Neural cell (in vitro differentiated cells): ENCODE measurements around the gene TSKU. TPM values are rescaled to one million over a fixed set of nuclear protein-coding genes. Genes with fewer than 3 reads are reported as not detected.
A peak's percentile ranks its signal among the peaks of the same experiment; 100 is the strongest.
"Not testable (repeated sequence)": the region's sequence is repeated elsewhere in the genome, so short reads cannot be mapped to it uniquely, and the experiment has no call there.

Experiments used
- H2AFZ ChIP-seq: fragments of 200-600, 300-800 bp; sonication (generic), shearing (Covaris generic); 2 replicates; pipeline ENCODE4 v1.6.0; 2014; ENCODE audit warnings: low read depth, mild to moderate bottlenecking, antibody characterized with exemption, low read length, moderate library complexity
- H3F3A ChIP-seq: fragments of 200-600 bp; shearing (Covaris generic); 2 replicates; pipeline ENCODE4 v1.6.1; 2016; ENCODE audit warnings: mild to moderate bottlenecking, moderate library complexity, mixed read lengths, antibody characterized with exemption, low read length; ENCODE audit not compliant: insufficient read depth, poor library complexity, severe bottlenecking
- H3K27ac ChIP-seq: fragments of 200-600, 300-800 bp; sonication (generic), shearing (Covaris generic); 2 replicates; pipeline ENCODE4 v1.5.1; 2014; ENCODE audit warnings: mild to moderate bottlenecking, low read length, moderate library complexity
- H3K27me3 ChIP-seq: fragments of 300-800, 200-600 bp; sonication (generic), shearing (Covaris generic); 2 replicates; pipeline ENCODE4 v1.6.0; 2014; ENCODE audit warnings: mild to moderate bottlenecking, low read depth, low read length, moderate library complexity; ENCODE audit not compliant: insufficient read depth
- H3K36me3 ChIP-seq: fragments of 300-800, 200-600 bp; sonication (generic), shearing (Covaris generic); 2 replicates; pipeline ENCODE4 v1.5.1; 2014; ENCODE audit warnings: mild to moderate bottlenecking, antibody characterized with exemption, low read length, moderate library complexity; ENCODE audit not compliant: insufficient read depth
- H3K4me2 ChIP-seq: fragments of 300-800, 200-600 bp; sonication (generic), shearing (Covaris generic); 2 replicates; pipeline ENCODE4 v1.6.0; 2014; ENCODE audit warnings: mild to moderate bottlenecking, low read length
- H3K4me3 ChIP-seq: fragments of 300-800, 200-600 bp; sonication (generic), shearing (Covaris generic); 2 replicates; pipeline ENCODE4 v1.5.1; 2014; ENCODE audit warnings: mild to moderate bottlenecking, low read length, moderate library complexity
- H3K79me2 ChIP-seq: fragments of 200-600 bp; shearing (Covaris generic); replicated peaks from 2 replicates; pipeline ENCODE4 v1.6.0; 2014; ENCODE audit warnings: mild to moderate bottlenecking, low read length, moderate library complexity; ENCODE audit not compliant: insufficient read depth
- H3K9ac ChIP-seq: fragments of 300-800, 200-600 bp; sonication (generic), shearing (Covaris generic); 2 replicates; pipeline ENCODE4 v1.6.1; 2016; ENCODE audit warnings: mild to moderate bottlenecking, low read length, mixed read lengths
- H3K9me2 ChIP-seq: fragments of 200-600 bp; shearing (Covaris generic); 2 replicates; pipeline ENCODE4 v1.6.1; 2016; ENCODE audit warnings: mild to moderate bottlenecking, low read length, mixed read lengths; ENCODE audit not compliant: insufficient read depth
- H3K9me3 ChIP-seq: fragments of 200-600, 300-800 bp; sonication (generic), shearing (Covaris generic); 2 replicates; pipeline ENCODE4 v1.6.1; 2016; ENCODE audit warnings: mild to moderate bottlenecking, mixed run types, low read length, moderate library complexity, mixed read lengths
- H4K20me1 ChIP-seq: fragments of 200-600 bp; shearing (Covaris generic); 2 replicates; pipeline ENCODE4 v1.6.1; 2016; ENCODE audit warnings: mild to moderate bottlenecking, mixed run types; ENCODE audit not compliant: insufficient read depth
- EP300 ChIP-seq: fragments of 450-650 bp; conservative IDR thresholded peaks from 2 replicates; pipeline ENCODE4 v1.6.1; 2014; ENCODE audit warnings: antibody characterized with exemption, mild to moderate bottlenecking, moderate library complexity; ENCODE audit not compliant: poor library complexity, severe bottlenecking
- EZH2 ChIP-seq: fragments of 200-600, 300-800 bp; shearing (Covaris generic), sonication (generic); IDR thresholded peaks from 2 replicates; pipeline ENCODE4 v1.6.1; 2014; ENCODE audit warnings: antibody characterized with exemption, low read length, borderline replicate concordance, mild to moderate bottlenecking; ENCODE audit not compliant: insufficient read depth, poor library complexity, severe bottlenecking
- MXI1 ChIP-seq: fragments of 450-650 bp; conservative IDR thresholded peaks from 2 replicates; pipeline ENCODE4 v1.6.1; 2014; ENCODE audit warnings: antibody characterized with exemption, mild to moderate bottlenecking; ENCODE audit not compliant: poor library complexity, severe bottlenecking
- POLR2AphosphoS5 ChIP-seq: IDR thresholded peaks from 2 replicates; pipeline ENCODE4 v1.6.1; 2012
- RAD21 ChIP-seq: fragments of 450-650 bp; conservative IDR thresholded peaks from 2 replicates; pipeline ENCODE4 v1.6.1; 2014; ENCODE audit warnings: antibody characterized with exemption, mild to moderate bottlenecking, moderate library complexity
- SMC3 ChIP-seq: fragments of 450-650 bp; conservative IDR thresholded peaks from 2 replicates; pipeline ENCODE4 v1.6.1; 2014; ENCODE audit warnings: antibody characterized with exemption, mild to moderate bottlenecking, moderate library complexity; ENCODE audit not compliant: poor library complexity
- TAF1 ChIP-seq: IDR thresholded peaks from 2 replicates; pipeline ENCODE4 v1.6.1; 2012; ENCODE audit warnings: low read depth
- polyA minus RNA-seq: library from RNA; depleted of rRNA, polyadenylated mRNA; stranded (reverse); fragments of >200 nt; gene quantifications from 2 replicates; pipeline ENCODE4 v1.2.3, GENCODE V29; 2014
- polyA plus RNA-seq: library from polyadenylated mRNA; depleted of rRNA; stranded (reverse); fragments of >200 nt; gene quantifications from 2 replicates; pipeline ENCODE4 v1.2.3, GENCODE V29; 2014
- TF ChIP-seq, protein P1 (sequence below): fragments of 450-650 bp; IDR thresholded peaks from 2 replicates; pipeline ENCODE4 v1.5.1; 2014; ENCODE audit warnings: antibody characterized with exemption, mild to moderate bottlenecking, moderate library complexity; ENCODE audit not compliant: poor library complexity, severe bottlenecking
- TF ChIP-seq, protein P2 (sequence below): IDR thresholded peaks from 2 replicates; pipeline ENCODE4 v1.6.1; 2012; ENCODE audit warnings: borderline replicate concordance

Gene TSKU, protein sequence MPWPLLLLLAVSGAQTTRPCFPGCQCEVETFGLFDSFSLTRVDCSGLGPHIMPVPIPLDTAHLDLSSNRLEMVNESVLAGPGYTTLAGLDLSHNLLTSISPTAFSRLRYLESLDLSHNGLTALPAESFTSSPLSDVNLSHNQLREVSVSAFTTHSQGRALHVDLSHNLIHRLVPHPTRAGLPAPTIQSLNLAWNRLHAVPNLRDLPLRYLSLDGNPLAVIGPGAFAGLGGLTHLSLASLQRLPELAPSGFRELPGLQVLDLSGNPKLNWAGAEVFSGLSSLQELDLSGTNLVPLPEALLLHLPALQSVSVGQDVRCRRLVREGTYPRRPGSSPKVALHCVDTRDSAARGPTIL
- polyA plus RNA-seq (3.5 and 6.5 TPM in 2 replicates), polyA minus RNA-seq (10.8 and 11.2 TPM in 2 replicates)

DNA sequence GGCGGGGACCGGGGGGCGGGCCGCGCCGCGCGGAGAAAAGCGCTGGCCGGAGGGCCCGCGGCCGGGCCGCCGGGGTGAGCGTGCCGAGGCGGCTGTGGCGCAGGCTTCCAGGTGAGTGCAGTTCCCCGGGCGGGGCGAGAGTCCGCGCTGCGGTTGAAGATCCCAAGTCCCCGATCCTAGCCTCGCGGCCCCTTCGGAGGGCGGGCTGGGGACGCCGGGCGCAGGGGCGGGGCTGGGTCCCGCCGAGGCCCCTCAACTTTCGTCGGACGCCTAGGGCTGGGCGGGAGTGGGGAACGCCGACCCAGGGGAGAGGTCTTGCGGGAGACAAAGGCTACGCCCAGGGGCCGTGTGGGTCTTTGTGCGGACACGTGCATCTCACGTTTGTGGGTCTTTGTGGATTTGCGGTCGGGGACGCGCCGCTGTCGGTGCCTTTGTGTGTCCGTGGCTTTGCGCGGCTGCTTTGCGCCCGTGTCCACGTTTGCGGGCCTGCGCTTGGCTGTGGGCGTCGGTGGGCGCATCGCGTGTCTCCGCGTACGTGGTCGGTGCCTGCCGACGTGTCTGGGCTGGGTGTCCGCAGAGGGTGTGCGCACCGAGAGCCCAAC is at the start of gene TSKU:
TSKU (plus strand) TSS at position 63 of the 602 bp plus-strand sequence. CDS start 12,261 bp downstream, outside the sequence.
- Histone ChIP-seq H3K9me3 (no peaks in the 10 kb centered on the region), H3K36me3 (no peaks in the 10 kb centered on the region), H3K9me2 (no peaks in the 10 kb centered on the region), H3F3A (no peaks in the 10 kb centered on the region), H2AFZ (peak within 1 kb of the TSS; percentile 83), H4K20me1 (no peaks in the 10 kb centered on the region), H3K27me3 (no peaks in the 10 kb centered on the region), H3K4me3 (peak within 1 kb of the TSS; percentile 99), H3K9ac (peak within 1 kb of the TSS; percentile 87), H3K27ac (peak within 1 kb of the TSS; percentile 53), H3K79me2 (peaks cover 43% of the 10 kb centered on the region), H3K4me2 (peak within 1 kb of the TSS; percentile 70)
- TF ChIP-seq MXI1, result peak; percentile 84
- no peak for TF ChIP-seq SMC3
- no peak for TF ChIP-seq EP300
- TF ChIP-seq RAD21, result no peak
- TF ChIP-seq, protein P1, sequence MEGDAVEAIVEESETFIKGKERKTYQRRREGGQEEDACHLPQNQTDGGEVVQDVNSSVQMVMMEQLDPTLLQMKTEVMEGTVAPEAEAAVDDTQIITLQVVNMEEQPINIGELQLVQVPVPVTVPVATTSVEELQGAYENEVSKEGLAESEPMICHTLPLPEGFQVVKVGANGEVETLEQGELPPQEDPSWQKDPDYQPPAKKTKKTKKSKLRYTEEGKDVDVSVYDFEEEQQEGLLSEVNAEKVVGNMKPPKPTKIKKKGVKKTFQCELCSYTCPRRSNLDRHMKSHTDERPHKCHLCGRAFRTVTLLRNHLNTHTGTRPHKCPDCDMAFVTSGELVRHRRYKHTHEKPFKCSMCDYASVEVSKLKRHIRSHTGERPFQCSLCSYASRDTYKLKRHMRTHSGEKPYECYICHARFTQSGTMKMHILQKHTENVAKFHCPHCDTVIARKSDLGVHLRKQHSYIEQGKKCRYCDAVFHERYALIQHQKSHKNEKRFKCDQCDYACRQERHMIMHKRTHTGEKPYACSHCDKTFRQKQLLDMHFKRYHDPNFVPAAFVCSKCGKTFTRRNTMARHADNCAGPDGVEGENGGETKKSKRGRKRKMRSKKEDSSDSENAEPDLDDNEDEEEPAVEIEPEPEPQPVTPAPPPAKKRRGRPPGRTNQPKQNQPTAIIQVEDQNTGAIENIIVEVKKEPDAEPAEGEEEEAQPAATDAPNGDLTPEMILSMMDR, result no peak
- TF ChIP-seq, protein P2, sequence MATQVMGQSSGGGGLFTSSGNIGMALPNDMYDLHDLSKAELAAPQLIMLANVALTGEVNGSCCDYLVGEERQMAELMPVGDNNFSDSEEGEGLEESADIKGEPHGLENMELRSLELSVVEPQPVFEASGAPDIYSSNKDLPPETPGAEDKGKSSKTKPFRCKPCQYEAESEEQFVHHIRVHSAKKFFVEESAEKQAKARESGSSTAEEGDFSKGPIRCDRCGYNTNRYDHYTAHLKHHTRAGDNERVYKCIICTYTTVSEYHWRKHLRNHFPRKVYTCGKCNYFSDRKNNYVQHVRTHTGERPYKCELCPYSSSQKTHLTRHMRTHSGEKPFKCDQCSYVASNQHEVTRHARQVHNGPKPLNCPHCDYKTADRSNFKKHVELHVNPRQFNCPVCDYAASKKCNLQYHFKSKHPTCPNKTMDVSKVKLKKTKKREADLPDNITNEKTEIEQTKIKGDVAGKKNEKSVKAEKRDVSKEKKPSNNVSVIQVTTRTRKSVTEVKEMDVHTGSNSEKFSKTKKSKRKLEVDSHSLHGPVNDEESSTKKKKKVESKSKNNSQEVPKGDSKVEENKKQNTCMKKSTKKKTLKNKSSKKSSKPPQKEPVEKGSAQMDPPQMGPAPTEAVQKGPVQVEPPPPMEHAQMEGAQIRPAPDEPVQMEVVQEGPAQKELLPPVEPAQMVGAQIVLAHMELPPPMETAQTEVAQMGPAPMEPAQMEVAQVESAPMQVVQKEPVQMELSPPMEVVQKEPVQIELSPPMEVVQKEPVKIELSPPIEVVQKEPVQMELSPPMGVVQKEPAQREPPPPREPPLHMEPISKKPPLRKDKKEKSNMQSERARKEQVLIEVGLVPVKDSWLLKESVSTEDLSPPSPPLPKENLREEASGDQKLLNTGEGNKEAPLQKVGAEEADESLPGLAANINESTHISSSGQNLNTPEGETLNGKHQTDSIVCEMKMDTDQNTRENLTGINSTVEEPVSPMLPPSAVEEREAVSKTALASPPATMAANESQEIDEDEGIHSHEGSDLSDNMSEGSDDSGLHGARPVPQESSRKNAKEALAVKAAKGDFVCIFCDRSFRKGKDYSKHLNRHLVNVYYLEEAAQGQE, result peak; percentile 37
- peak; percentile 62 for TF ChIP-seq TAF1
- TF ChIP-seq EZH2, result no peak
- no peak for TF ChIP-seq POLR2AphosphoS5

DNA sequence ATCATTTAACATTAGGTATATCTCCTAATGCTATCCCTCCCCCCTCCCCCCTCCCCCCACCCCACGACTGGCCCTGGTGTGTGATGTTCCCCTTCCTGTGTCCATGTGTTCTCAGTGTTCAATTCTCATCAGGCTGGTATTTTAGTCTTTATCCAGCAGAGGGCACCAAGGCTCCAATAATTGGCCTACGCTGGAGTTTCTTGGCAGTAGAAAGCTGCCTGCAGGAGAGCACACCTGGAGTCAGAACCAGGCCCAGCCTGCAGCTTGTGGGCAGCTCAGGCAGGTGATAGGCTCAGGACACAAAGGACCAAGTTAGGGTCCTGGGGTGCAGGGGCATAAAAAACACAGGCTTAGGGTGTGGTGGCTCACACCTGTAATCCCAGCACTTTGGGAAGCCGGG is 49.2 kb upstream of the TSKU start:
- not testable (repeated sequence) for H3K27ac ChIP-seq, H3K4me2 ChIP-seq, H3F3A ChIP-seq, H3K79me2 ChIP-seq, H3K27me3 ChIP-seq, H3K36me3 ChIP-seq, H3K9me3 ChIP-seq, H3K9ac ChIP-seq, H2AFZ ChIP-seq, H4K20me1 ChIP-seq, H3K4me3 ChIP-seq, H3K9me2 ChIP-seq
- TF ChIP-seq RAD21 (peak; percentile 89), SMC3 (peak; percentile 87)
- TF ChIP-seq, protein P1, result peak; percentile 78
